ENCODE results near the gene ZNF576.
A peak's percentile ranks its signal among the peaks of the same experiment; 100 is the strongest.
"Not testable (repeated sequence)": the region's sequence is repeated elsewhere in the genome, so short reads cannot be mapped to it uniquely, and the experiment has no call there.

Gene ZNF576

DNA sequence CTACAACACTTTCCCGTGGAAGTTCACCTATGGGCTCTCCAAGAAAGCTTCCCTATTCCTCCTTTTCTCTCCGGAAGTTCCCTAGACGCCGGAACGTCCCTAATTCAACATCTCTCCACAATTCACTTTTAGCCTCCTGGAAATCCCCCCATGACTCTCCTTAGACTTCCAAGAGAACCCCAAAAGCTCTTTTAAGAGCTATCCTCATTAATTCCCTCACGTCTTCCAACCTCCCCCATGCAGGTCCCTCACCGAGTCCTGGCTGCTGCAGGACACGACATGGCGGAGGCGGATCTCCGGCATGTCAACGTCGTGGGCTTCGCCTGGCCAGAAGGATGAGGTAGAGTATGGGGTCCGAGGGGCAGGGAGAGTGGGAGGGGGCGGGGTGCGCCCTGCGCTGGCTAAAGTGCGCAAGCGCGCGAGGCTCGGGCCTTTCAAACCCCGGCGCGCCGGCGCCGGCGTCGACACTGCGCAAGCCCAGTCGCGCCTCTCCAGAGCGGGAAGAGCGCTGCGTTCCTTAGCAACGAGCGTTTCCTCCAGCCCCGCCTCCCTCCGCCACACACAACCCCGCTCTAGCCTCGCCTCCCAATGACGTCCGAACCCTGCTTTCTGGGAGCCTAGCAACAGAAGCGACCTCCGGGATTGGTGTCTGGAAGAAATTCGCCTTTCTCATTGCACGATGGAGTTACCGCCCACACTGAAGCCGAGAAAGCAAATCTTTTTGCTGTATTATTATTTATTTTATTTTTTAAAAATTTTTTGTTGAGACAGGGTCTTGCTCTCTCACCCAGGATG, 21.0 kb upstream of the ZNF576 start, which contains the start of the genes PINLYP and XRCC1:
TSS of gene PINLYP (plus strand) at position 646 of the 795 bp plus-strand sequence. CDS start 1,391 bp downstream, outside the sequence.
TSS of gene XRCC1 (minus strand) at position 372 of the 795 bp plus-strand sequence. CDS start at position 303, 69 bp downstream.
- DNase-seq: peak; percentile 93

DNA sequence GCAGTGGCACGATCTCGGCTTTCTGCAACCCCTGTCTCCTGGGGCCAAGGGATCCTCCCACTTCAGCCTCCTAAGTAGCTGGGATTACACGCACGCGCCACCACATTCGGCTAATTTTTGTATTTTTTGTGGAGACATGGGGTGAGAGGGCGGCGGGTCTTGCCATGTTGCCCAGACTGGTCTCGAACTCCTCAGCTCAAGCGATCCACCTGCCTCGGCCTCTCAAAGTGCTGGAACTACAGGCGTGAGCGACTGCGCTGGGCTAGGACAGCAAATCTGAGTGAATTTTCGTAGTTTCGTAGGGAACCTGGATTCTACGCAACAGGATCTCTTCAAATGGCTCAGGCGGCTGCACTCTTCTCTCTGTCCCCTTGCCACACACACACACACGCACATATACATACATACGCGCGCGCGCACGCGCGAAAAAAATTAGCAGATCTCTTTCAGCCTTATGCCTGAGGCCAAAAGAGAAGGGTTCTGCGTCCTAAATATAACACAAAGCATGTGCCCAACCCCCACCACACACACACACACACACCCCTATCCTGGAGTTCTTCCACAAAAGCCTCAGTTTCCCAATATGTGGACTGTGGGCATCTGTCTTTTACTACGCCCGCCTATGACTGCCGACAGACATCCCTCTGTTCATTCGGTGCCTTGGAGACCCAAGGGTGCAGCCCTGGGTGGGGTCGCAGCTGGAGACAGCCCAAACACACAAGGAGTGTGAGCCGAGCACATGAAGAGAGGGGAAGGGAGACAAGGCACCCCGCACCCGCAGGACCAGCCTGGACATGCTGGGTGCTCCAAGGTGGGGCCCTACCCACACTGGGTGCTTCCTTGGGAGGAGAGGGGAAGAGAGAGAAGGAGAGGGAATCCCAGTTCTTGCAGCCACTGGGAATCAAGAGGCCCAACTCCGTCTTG, 20.2 kb upstream of the ZNF576 start:
- no peak for DNase-seq

DNA sequence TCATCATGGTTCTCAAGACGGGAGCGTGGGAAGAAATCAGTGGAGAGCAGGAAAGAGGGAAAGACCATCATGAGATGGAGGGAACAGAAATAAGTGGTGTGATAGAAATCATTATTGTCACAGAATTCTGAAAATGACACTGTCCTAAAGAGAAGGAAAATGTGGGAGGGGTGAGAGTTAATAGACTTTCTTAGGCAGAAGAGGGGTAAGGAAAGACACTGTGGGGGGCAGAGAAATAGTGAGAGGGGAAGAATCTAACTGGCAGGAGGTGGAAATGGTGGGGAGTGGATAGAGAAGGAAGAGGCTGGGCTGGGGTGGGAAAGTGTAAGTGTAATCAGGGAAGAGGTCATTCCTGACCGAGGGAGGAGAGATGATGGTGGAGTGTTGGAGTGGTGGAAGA, 17.6 kb upstream of the ZNF576 start:
- no peak for DNase-seq

DNA sequence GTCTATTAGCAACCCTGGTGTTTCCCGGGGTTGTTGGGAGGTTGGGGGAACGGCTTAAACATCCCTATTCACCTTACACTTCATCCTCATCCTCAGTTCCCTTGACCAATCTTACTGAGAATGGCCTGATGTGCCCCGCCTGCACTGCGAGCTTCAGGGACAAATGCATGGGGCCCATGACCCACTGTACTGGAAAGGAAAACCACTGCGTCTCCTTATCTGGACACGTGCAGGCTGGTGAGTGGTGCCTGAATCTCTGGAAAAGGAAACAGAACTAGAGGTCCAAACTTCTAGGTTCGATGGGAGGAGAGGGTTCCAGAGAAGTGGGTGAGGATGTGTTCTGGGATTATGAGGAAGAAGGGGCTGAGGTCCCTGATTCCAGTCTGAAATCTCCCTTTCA, 14.9 kb upstream of the ZNF576 start:
- DNase-seq: no peak

DNA sequence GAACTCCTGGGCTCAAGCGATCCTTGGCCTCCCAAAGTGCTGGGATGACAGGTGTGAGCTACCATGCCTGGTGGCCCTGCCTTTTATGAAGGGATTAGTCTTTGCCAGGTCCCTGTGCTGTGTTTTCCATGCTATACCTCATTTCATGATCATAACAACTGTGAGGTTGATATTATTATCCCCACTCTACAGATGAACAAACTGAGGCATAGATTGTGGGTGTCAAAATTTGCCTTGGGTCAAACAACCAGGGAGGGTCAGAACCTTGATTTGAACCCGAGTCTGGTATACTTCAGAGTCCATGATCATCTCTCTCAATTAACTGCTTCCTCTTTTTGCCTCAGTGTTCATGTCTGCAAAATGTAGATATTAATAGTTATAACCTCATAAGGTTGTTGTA, 13.9 kb upstream of the ZNF576 start:
- no peak for DNase-seq

DNA sequence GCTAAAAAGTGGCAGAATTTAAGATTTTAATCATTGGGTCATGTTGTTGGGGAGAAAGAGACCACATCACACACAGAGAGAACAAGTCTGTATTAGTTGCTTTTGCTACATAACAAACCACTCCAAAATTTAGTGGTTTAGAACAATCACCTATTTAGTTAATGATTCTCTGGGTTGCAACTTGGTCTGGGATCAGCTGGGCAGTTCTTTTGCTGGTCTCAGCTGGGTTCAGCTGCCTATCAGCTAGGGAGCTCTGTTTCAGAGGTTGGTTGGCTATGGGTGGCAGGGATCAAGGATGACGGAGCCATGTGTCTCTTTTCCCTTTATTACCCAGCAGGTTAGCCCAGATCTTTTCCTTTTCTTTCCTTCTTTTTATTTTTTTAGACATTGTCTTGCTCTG, 11.9 kb upstream of the ZNF576 start:
- DNase-seq: no peak

DNA sequence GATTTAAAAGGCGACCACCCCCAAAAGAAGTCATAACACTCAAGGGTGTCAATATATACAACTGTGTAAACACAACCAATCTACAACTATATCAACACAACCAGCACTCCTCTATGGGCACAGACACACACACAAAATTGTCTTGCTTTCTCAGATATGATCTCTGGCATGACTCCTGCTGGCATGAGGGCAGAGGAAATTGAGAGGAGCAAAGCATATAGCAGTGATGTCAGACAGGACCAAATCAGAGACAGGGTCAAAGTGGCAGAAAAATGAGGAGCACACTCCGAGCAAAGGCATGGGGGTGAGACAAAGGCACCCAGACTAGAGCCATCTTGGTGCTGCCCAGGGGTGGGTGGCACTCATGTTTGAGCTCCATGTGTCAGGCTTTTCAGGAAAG, 10.0 kb upstream of the ZNF576 start:
- no peak for DNase-seq

DNA sequence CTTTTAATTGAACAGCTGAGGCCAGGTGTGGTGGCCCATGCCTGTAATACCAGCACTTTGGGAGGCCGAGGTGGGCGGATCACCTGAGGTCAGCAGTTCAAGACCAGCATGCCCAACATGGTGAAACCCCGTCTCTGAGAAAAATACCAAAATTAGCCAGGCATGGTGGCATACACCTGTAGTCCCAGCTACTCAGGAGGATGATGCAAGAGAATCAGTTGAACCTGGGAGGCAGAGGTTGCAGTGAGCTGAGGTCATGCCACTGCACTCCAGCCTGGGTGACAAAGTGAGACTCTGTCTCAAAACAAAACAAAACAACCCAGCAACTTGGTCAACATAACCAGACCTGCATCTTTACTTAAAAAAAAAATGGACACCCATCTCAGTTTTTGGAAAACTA, 9.4 kb upstream of the ZNF576 start:
- not testable (repeated sequence) for DNase-seq

DNA sequence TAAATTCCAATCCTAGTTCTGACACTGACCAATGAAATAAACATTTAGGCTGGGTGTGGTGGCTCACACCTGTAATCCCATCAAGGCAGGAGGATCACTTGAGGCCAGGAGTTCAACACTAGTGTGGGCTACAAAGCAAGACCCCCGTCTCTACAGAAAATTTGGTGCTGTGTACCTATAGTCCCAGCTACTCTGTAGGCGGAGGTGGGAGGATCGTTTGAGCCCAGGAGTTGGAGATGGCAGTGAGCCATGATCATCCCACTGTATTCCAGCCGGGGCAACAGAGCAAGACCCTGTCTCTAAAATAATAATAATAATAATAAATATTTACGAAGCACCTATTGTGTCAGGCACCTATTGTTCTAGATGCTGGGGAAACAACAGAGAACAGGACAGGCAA, 7.1 kb upstream of the ZNF576 start:
- no peak for DNase-seq

DNA sequence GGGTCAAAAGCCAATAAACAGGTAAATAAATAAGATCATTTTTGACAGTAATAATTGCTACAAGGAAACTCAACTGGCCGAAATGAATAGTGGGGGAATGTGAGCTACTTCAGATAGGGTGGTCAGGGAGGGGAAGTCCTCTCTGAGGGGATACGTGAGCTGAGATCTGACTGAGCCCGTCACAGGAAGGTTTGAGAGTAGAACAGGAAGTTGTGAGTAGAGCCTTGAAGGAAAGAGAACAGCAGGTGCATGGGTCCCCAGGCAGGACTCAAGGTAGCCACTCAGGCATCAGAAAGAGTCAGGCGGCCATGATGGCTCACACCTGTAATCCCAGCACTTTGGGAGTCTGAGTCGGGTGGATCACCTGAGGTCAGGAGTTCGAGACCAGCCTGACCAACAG, 6.7 kb upstream of the ZNF576 start:
- no peak for DNase-seq

DNA sequence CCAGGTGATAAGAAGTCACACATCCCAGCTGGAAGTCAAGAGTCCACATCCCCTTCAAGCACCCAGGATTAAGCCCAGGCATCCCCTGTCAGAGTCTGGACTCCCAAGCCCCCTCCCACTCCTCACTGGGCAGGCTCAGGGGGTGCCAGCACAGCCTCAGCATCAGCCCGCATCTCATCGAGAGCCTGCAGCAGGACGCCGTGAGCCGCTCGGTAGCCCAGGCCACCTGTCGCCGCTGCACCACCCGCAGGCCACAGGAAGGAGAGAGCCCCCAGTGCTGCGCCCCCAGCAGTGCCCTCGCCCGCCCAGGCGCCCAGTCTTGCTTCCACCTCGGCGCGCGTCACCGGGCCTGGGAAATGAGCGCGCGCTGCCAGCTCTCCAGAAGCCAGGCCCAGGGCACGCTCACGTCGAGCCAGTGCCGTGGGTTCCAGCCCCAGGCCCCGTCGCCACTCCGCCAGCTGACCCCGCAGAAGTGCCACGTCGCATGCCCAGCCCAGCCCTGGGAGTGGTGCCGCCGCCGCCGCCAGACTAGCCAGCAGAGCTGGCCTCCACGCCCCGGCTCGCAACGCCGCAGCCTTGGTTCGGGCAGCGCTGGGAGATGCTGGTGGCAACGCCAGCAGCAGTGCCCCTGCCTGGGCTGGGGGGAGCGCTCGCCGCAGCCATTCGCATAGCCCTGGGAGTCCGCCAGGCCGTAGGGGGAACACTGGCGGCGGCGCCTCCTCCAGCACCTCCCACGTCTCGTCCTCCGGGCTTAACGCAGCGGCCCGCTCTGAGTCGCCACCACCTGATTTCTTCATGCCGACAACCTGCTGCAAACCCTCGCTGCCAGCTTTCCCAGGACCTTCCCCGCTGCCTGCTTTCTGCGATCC, 4.3 kb upstream of the ZNF576 start:
- DNase-seq: no peak

DNA sequence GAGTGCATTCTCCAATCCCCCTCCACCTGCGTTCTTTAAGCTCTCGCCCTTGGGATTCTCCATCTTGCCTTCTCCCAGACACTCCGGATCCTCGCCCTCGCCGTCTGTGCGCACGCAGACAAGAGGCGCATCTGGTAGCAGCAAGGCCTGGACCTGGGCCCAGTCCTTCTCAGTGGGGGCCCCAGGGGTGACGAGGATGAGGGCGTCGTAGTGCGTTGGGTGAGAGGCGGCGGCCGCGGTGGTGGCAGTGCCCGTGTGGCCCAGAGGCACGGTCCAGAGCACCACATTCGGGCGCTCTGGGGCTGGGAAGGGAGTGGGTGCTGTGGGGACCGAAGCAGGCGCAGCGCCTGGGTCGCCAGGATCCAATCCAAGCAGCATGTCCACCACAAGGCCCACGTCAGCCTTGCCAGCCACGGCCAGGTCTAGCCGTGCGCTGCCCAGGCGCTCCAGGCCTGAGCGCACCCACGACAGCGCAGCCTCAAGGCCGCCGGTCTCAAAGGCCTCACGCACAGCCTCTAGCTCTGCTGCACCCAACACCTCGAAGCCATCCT, 3.5 kb upstream of the ZNF576 start:
- DNase-seq: no peak

DNA sequence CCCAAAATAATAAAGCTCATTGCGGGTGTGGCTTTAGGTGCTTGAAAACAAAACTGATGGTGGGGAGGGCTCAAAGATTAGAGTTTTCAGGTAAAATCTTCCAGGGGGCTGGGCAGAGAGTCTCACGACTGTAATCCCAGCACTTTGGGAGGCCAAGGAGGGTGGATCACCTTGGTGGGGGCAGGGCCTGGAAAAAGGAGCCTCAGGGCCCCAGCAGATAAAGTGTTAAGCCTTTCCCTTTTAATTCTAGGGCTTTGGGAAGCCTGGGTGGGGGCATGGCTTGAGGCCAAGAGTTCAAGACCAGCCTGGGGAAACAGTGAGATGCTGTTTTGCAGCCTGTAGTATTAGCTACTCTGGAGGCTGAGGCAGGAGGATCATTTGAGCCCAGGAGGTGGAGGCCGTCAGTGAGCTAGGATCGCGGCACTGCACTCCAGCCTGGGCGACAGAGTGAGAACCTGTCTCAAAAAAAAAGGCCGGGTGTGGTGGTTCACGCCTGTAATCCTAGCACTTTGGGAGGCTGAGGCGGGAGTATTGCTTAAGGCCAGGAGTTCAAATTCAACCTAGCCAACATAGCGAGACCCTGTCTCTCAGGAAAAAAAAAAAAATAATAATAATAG, 2.2 kb upstream of the ZNF576 start:
- no peak for DNase-seq

DNA sequence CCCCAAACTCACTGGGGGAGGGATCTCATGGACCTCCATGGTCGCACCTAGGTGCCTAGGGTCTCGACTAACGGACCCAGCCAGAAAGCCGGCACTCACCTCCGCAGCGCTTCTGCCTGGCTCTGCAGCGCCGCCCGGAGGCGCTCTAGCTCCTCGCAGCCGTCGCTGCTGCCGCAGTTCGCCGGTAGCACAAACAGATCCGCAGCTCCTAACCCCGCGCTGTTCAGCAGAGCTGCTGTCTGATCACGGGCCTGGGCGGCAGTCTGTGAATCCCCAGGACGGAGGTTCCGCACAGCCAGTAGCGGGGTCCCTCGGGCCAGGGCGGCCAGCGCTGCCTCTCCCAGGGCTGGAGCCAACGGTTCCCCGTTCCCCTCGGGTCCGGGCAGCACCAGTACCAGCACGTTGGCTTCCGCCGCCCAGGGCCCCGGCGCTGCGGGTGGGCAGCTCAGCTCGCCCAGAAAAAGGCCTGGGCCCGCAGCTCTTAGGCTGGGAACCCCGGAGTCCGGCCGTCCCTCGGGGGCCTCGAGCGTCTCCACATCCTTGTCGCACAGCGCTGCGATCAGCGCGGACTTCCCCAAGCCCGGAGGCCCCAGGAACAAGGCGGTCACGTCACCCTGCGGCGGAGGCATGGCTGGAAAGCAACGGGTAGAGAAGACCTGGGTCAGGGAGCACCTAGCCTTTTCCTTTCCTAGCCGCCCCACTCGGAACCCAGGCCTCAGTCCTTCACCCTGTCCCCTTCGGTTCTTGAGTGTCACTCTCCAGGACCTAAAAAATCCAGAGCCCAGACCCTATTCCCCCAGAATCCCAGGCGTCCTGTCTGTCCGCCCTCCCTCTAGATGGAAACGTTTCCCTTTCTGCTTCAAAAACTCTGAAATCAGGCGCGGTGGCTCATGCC, 1.4 kb upstream of the ZNF576 start:
- DNase-seq: peak; percentile 65

DNA sequence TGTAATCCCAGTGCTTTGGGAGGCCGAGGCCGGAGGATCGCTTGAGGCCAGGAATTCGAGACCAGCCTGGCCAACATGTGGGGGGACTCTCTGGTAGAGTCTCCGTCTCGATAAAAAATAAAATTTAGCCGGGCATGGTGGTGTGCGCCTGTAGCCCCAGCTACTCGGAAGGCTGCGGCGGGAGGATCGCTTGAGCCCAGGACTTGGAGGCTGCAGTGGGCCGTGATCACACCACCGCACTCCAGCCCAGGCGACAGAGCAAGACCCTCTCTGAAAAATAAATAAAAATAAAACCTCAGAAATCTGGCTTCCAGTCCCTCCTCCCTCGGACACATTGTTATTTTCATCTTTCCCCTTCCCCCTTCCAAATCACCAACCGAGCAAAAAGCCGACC, 793 bp upstream of the ZNF576 start:
- peak; percentile 9 for DNase-seq

DNA sequence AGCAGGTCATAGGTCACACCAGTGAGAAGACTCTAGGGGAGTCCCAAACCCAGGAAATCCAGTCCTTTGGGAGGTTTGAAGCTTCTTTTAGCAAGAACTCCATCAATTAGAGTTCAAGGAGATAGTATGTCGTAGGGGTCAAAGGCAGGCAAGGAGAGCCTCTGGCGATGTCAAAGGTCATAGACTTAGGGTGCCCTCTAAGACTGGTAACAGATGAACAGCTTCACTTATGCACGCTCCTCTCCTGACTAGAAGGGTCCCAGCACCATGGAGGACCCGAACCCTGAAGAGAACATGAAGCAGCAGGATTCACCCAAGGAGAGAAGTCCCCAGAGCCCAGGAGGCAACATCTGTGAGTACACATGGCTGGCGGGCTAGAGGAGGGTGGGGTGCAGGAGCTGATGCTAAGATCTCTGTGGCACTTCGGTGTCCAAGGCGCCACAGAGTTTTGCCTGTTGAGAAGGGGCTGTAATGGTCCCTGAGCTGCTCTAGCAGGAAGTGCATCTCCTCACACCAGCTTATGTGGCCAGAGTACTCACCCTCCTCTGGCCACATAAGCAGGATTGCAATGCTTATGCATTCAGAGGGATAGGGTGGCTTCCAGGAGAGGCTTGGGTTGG, 557 bp downstream of the ZNF576 start:
- no peak for DNase-seq

DNA sequence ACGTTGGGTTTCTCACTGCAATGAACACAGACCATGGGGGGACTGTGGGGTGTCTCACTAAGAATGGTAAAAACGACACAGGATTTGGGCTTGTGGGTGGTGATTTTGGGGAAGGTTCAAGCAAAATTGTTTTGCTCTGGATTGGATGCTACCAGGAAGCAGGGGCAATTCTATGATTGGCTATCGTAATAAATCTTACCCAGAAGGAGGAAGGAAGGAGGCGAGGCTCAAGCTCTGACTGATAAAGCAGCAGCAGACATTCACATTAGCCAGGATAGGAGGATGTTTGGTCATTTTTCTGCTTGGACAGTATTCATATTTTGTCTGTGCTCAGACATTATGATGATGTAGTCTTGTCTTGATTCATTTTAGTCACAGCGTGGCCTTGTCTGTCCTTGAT, 1.5 kb downstream of the ZNF576 start:
- DNase-seq: no peak

DNA sequence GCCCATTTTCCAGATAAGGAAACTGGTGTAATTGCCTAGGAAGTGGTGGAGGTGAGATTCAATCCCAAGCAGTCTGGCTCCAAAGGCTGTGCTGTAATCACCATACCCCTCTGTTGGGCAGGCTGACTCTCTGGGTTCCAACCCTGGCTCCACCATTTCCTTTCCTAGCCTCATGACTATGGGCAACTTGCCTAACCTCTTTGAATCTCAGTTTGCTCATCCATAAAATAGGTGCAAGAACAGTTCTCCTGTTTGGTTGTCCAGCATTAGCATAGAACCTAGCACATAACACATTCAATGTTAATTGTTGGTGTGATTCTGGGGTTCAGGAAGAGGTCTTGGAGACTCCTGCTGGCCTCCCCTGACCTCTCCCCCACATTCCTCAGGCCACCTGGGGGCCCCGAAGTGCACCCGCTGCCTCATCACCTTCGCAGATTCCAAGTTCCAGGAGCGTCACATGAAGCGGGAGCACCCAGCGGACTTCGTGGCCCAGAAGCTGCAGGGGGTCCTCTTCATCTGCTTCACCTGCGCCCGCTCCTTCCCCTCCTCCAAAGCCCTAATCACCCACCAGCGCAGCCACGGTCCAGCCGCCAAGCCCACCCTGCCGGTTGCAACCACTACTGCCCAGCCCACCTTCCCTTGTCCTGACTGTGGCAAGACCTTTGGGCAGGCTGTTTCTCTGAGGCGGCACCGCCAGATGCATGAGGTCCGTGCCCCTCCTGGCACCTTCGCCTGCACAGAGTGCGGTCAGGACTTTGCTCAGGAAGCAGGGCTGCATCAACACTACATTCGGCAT, 2.2 kb downstream of the ZNF576 start:
- no peak for DNase-seq

DNA sequence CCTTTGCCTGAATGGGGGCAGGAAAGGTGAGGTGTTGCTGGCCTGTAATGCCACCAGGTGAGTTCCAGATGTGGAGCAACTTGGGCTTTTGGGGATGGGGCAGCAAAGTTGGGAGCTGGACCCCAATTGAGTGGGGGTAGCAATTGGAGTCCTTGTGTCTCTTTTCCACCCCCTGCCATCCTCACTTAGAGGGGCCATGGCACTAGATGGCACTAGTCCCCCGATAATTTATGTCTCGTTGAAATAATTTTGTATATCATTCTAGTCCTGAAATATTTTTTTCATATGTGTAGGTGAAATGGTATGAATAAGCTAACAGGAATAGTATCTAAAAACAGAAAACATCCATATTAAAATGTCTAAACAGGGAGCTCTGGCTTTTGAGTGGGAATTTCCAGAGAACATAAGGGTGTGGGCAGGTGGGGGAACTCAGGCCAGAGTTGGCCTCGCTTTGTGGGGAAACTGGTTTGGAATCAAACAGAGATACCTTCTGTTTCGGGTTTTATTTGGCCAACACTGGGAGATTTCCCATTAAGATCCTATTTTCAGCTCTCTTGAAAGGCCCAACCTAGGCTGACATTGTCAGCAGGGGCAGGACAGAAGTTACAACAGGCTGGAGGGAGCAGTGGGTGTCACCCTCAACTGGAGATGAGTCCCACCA, 3.4 kb downstream of the ZNF576 start:
- no peak for DNase-seq

All from activated effector memory CD4-positive, alpha-beta T cell treated with Interleukin-2 at 50 U/mL for 16 hours (primary cell).